PC-9 (cell line): ENCODE data around the gene ARHGEF7. TPM values are rescaled to one million over a fixed set of nuclear protein-coding genes. Genes with fewer than 3 reads are reported as not detected.

Experiments used
- BruUV-seq: library from RNA; stranded (reverse); fragments of 400-500 nt; replicated peaks from 2 replicates; lab custom pipeline; 2021; lab: Mats Ljungman, UMichigan
- CTCF ChIA-PET: fragments of 300-600 bp; sonication (Branson Sonifier 250); formaldehyde crosslinking; loops from one replicate; lab custom pipeline; 2022; ENCODE audit warnings: antibody characterized with exemption; lab: Charles Lee
- POLR2A ChIA-PET: fragments of 300-600 bp; sonication (Branson Sonifier 250); formaldehyde crosslinking; loops from one replicate; lab custom pipeline; 2022; ENCODE audit warnings: antibody characterized with exemption; ENCODE audit not compliant: unreplicated experiment; lab: Charles Lee
- DNase-seq, 2 experiments: peaks; one replicate each; pipeline versions ENCODE4 v3.0.0 to v3.0.0-alpha.2; 2015 to 2022; ENCODE audit warnings: mixed read lengths in 1 of 2
- H2AFZ ChIP-seq: fragments of 200-600 bp; sonication (generic); 2 replicates; pipeline ENCODE4 v1.8.1; 2017; ENCODE audit warnings: antibody characterized with exemption
- H3F3A ChIP-seq: fragments of 200-600 bp; sonication (generic); 2 replicates; pipeline ENCODE4 v1.8.1; 2017; ENCODE audit warnings: antibody characterized with exemption, mild to moderate bottlenecking, low read depth; ENCODE audit not compliant: insufficient read depth
- H3K27ac ChIP-seq: fragments of 200-600 bp; sonication (generic); 2 replicates; pipeline ENCODE4 v1.6.1; 2016; ENCODE audit warnings: mixed run types
- H3K27me3 ChIP-seq: fragments of 200-600 bp; sonication (generic); 2 replicates; pipeline ENCODE4 v1.6.1; 2016; ENCODE audit warnings: low read depth, mixed run types; ENCODE audit not compliant: insufficient read depth
- H3K36me3 ChIP-seq: fragments of 200-600 bp; sonication (generic); 2 replicates; pipeline ENCODE4 v1.6.1; 2016; ENCODE audit warnings: low read depth, mixed run types
- H3K4me1 ChIP-seq: fragments of 200-600 bp; sonication (generic); replicated peaks from 2 replicates; pipeline ENCODE4 v1.6.1; 2016; ENCODE audit warnings: mixed run types; ENCODE audit not compliant: insufficient read depth
- H3K4me2 ChIP-seq: fragments of 200-600 bp; sonication (generic); 2 replicates; pipeline ENCODE4 v1.6.1; 2017; ENCODE audit warnings: mixed run types
- H3K4me3 ChIP-seq: fragments of 200-600 bp; sonication (generic); 2 replicates; pipeline ENCODE4 v1.6.1; 2016; ENCODE audit warnings: mixed run types
- H3K79me2 ChIP-seq: fragments of 200-600 bp; sonication (generic); 2 replicates; pipeline ENCODE4 v1.6.1; 2017; ENCODE audit warnings: low read depth, mixed run types
- H3K9me2 ChIP-seq: fragments of 200-600 bp; sonication (generic); 2 replicates; pipeline ENCODE4 v1.8.1; 2017; ENCODE audit warnings: mild to moderate bottlenecking; ENCODE audit not compliant: insufficient read depth
- H3K9me3 ChIP-seq: fragments of 200-600 bp; sonication (generic); 2 replicates; pipeline ENCODE4 v1.8.1; 2016; ENCODE audit warnings: low read depth; ENCODE audit not compliant: insufficient read depth
- H4K20me1 ChIP-seq: fragments of 200-600 bp; sonication (generic); 2 replicates; pipeline ENCODE4 v1.8.1; 2017; ENCODE audit not compliant: insufficient read depth
- EZH2 ChIP-seq: fragments of 200-600 bp; sonication (generic); IDR thresholded peaks from 2 replicates; pipeline ENCODE4 v1.8.0; 2017; ENCODE audit warnings: antibody characterized with exemption, low read depth
- intact Hi-C: fragments of 100-400 bp; cut with micrococcal nuclease; formaldehyde crosslinking; loops from one replicate; pipeline ENCODE4 v1.10.0; 2022; ENCODE audit not compliant: unreplicated experiment
- total RNA-seq: library from RNA; stranded (reverse); gene quantifications from 2 replicates; pipeline ENCODE4 v1.2.3, GENCODE V29; 2021
- TF ChIP-seq, protein P1 (sequence below): fragments of 200-600 bp; sonication (generic); conservative IDR thresholded peaks from 2 replicates; pipeline ENCODE4 v1.6.1; 2017; ENCODE audit warnings: mixed run types, antibody characterized with exemption, mild to moderate bottlenecking, moderate library complexity

ARHGEF7 gene
- total RNA-seq, 1 experiment from 2014 or later: 37.0 TPM

DNA sequence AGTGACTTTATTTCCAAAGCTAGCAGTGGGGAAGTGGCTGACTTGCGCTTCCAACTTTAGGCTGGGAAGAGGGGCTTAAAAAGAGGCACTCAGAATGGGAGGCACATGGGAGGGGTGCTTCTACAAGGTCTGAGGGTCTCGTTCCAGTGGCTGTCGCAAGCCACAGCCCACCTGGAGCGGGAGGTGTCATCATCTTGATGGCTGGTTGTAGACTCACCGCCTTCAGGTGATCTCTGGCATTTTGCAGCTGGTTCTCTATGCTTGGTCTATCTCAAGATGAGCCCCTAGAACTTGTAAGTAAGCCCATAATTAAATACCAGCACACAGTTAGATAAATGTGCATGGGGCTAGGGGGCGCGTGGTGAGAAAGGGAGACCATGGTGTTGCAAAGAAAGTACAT lies 214.5 kb downstream of the ARHGEF7 start:
- H4K20me1 ChIP-seq: no peaks in the 10 kb centered on the region
- no peak overlapping the region for H3K4me2 ChIP-seq
- H3K27me3 ChIP-seq: peaks cover 97% of the 10 kb centered on the region
- no peaks in the 10 kb centered on the region for H3K9me2 ChIP-seq
- no peaks in the 10 kb centered on the region for H3K9me3 ChIP-seq
- BruUV-seq: no TSS peak
- TF ChIP-seq EZH2: no peak
- TF ChIP-seq, protein P1, sequence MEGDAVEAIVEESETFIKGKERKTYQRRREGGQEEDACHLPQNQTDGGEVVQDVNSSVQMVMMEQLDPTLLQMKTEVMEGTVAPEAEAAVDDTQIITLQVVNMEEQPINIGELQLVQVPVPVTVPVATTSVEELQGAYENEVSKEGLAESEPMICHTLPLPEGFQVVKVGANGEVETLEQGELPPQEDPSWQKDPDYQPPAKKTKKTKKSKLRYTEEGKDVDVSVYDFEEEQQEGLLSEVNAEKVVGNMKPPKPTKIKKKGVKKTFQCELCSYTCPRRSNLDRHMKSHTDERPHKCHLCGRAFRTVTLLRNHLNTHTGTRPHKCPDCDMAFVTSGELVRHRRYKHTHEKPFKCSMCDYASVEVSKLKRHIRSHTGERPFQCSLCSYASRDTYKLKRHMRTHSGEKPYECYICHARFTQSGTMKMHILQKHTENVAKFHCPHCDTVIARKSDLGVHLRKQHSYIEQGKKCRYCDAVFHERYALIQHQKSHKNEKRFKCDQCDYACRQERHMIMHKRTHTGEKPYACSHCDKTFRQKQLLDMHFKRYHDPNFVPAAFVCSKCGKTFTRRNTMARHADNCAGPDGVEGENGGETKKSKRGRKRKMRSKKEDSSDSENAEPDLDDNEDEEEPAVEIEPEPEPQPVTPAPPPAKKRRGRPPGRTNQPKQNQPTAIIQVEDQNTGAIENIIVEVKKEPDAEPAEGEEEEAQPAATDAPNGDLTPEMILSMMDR: no peak
- H3K27ac ChIP-seq: no peak overlapping the region
- H2AFZ ChIP-seq: no peak overlapping the region
- intact Hi-C loops: no loop called here
- ChIA-PET POLR2A (no interaction called here), CTCF (no interaction called here)
- H3F3A ChIP-seq: no peaks in the 10 kb centered on the region
- no peak for DNase-seq
- H3K4me1 ChIP-seq: no peaks in the 10 kb centered on the region
- no peak overlapping the region for H3K4me3 ChIP-seq
- H3K36me3 ChIP-seq: no peaks in the 10 kb centered on the region
- no peaks in the 10 kb centered on the region for H3K79me2 ChIP-seq

DNA sequence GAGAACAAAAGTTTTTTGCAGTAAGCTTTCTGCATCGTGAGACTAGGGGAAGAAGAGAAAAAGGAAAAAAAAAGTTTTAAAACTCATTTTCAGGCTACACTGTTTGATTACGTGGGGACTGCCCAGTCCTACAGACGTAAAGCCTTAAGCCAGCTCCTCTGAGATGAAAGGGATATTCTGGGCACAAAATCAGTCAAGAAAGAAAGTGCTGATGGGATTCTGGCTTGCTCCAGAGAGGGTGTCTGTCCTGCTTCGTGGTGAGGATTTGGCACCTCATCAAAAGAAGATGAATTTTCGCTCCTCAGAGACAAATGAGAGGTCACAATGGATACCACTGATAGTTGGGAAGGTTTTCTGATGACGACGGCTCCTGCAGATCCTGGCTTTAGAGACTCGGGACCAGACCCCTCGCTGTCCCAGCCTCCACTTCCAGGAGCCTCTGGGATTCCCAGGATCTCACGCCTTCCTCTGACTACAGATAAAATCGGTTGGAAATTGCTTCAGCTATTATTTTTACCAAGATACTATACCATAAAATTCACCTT lies 215.0 kb downstream of the ARHGEF7 start:
- no peak overlapping the region for H3K27ac ChIP-seq
- no peak overlapping the region for H3K4me2 ChIP-seq
- H3K36me3 ChIP-seq: no peaks in the 10 kb centered on the region
- no peak overlapping the region for H2AFZ ChIP-seq
- DNase-seq: no peak
- no peak overlapping the region for H3K4me3 ChIP-seq
- no peaks in the 10 kb centered on the region for H3K9me3 ChIP-seq
- H3K27me3 ChIP-seq: peaks cover 97% of the 10 kb centered on the region
- ChIA-PET CTCF (no interaction called here), POLR2A (no interaction called here)
- TF ChIP-seq, protein P1: no peak
- TF ChIP-seq EZH2: no peak
- intact Hi-C loops: no loop called here
- H3K4me1 ChIP-seq: no peaks in the 10 kb centered on the region
- H4K20me1 ChIP-seq: no peaks in the 10 kb centered on the region
- no peaks in the 10 kb centered on the region for H3K9me2 ChIP-seq
- no peaks in the 10 kb centered on the region for H3K79me2 ChIP-seq
- BruUV-seq: no TSS peak
- no peaks in the 10 kb centered on the region for H3F3A ChIP-seq

DNA sequence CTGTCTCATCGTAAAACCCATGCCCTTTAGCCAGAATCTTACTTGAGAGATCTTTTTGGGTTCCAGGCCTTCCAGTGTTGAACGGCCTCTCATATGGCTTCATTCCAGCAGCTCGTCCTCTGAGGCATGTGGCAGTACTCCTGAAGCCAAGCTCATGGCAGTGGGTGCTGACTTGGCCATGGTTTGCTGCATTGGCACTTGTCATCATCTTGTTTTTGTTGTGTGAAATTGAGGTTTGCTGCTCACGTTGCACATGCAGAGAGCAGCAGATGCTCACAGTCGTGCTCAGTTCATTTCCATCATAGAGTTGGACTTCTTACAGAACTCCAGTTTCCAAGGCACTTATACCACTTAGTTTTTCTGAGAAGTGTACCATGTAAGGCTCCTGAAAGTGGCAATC lies 220.2 kb downstream of the ARHGEF7 start:
- Histone ChIP-seq H3K4me1 (no peaks in the 10 kb centered on the region), H3F3A (no peaks in the 10 kb centered on the region), H3K27me3 (peaks cover 96% of the 10 kb centered on the region), H3K4me2 (no peak overlapping the region), H4K20me1 (peaks cover 5% of the 10 kb centered on the region; the same call in 1 of the 2 replicates), H3K9me3 (0 out of 2 replicates have a peak, but pooled peaks cover 4% of the 10 kb centered on the region), H3K79me2 (no peaks in the 10 kb centered on the region), H3K36me3 (no peaks in the 10 kb centered on the region), H3K27ac (no peak overlapping the region), H3K4me3 (no peak overlapping the region), H2AFZ (no peak overlapping the region), H3K9me2 (no peaks in the 10 kb centered on the region)
- no peak for TF ChIP-seq EZH2
- TF ChIP-seq, protein P1: no peak
- no TSS peak for BruUV-seq
- ChIA-PET POLR2A (no interaction called here), CTCF (no interaction called here)
- DNase-seq: no peak
- intact Hi-C loops: no loop called here
